HCT116 (cell line): ENCODE results near the gene LRRC74A.

Source experiments
- ELF1 ChIP-seq: IDR thresholded peaks from 2 replicates; pipeline ENCODE4 v1.6.1; 2012; ENCODE audit warnings: low read depth, borderline replicate concordance
- EZH2phosphoT487 ChIP-seq: fragments of 200-600 bp; IDR thresholded peaks from 2 replicates; pipeline ENCODE4 v1.6.1; 2018; ENCODE audit warnings: antibody characterized with exemption, borderline replicate concordance
- MAX ChIP-seq: IDR thresholded peaks from 2 replicates; pipeline ENCODE4 v1.6.1; 2012
- POLR2A ChIP-seq: IDR thresholded peaks from 2 replicates; pipeline ENCODE4 v1.7.0; 2011; ENCODE audit warnings: borderline replicate concordance; ENCODE audit not compliant: insufficient read depth, insufficient read length; ENCODE audit errors: extremely low read depth
- POLR2AphosphoS5 ChIP-seq: IDR thresholded peaks from 2 replicates; pipeline ENCODE4 v1.6.1; 2011; ENCODE audit warnings: mild to moderate bottlenecking, low read depth, low read length, moderate library complexity
- REST ChIP-seq: IDR thresholded peaks from 2 replicates; pipeline ENCODE4 v1.6.1; 2012; ENCODE audit warnings: low read depth
- YY1 ChIP-seq: IDR thresholded peaks from 2 replicates; pipeline ENCODE4 v1.6.1; 2011; ENCODE audit warnings: low read length, low read depth, moderate library complexity, mild to moderate bottlenecking; ENCODE audit not compliant: insufficient replicate concordance; ENCODE audit errors: extremely low read depth
- TF ChIP-seq, protein P1 (sequence below), 3 experiments: fragments of 200-600 bp in 1 of 3; sonication (generic) in 1 of 3; IDR thresholded peaks in 2 of 3; conservative IDR thresholded peaks in 1 of 3; 2 replicates each; pipeline ENCODE4 v1.5.1; 2012 to 2017; ENCODE audit warnings: low read depth in 2 of 3, low read length in 2 of 3, antibody characterized with exemption in 1 of 3, borderline replicate concordance in 1 of 3, control low read depth in 1 of 3, mild to moderate bottlenecking in 1 of 3, mixed read lengths in 1 of 3, mixed run types in 1 of 3, moderate library complexity in 1 of 3; ENCODE audit not compliant: insufficient read depth in 1 of 3
- TF ChIP-seq, protein P2 (sequence below): IDR thresholded peaks from 2 replicates; pipeline ENCODE4 v1.6.1; 2011; ENCODE audit warnings: mild to moderate bottlenecking, low read length, moderate library complexity; ENCODE audit not compliant: insufficient replicate concordance; ENCODE audit errors: extremely low read depth

DNA sequence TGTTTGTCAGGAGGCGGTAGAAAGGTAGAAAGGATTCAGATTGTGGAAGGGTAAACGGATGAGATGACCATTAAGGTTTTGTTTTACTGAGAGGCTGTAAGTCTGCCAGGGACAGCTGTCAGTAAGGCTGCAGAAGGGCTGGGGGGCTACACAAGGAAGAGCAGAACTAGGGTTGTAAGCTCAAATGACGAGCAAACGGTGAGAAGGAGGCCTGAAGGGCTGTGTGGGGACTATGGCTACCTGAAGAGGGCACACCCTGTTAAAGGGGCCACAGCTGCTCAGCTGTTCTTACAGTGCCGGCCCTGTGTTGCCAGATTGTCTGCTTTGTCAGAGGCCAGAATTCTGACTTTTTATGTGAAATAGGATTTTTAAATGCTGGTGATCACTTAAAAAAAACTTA is 45.8 kb upstream of the LRRC74A start:
- TF ChIP-seq, protein P1, sequence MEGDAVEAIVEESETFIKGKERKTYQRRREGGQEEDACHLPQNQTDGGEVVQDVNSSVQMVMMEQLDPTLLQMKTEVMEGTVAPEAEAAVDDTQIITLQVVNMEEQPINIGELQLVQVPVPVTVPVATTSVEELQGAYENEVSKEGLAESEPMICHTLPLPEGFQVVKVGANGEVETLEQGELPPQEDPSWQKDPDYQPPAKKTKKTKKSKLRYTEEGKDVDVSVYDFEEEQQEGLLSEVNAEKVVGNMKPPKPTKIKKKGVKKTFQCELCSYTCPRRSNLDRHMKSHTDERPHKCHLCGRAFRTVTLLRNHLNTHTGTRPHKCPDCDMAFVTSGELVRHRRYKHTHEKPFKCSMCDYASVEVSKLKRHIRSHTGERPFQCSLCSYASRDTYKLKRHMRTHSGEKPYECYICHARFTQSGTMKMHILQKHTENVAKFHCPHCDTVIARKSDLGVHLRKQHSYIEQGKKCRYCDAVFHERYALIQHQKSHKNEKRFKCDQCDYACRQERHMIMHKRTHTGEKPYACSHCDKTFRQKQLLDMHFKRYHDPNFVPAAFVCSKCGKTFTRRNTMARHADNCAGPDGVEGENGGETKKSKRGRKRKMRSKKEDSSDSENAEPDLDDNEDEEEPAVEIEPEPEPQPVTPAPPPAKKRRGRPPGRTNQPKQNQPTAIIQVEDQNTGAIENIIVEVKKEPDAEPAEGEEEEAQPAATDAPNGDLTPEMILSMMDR (IDR thresholded peaks at IDR 0.05 in 2 of 3, conservative IDR thresholded peaks at IDR 0.05 in 1 of 3; ENCODE audit: borderline replicate concordance in 1 of 3, insufficient read depth in 1 of 3, low read depth in 2 of 3, low read length in 2 of 3), result no peak
- no peak for TF ChIP-seq POLR2A
- TF ChIP-seq ELF1, result no peak
- TF ChIP-seq POLR2AphosphoS5, result no peak
- TF ChIP-seq REST, result no peak
- TF ChIP-seq, protein P2, sequence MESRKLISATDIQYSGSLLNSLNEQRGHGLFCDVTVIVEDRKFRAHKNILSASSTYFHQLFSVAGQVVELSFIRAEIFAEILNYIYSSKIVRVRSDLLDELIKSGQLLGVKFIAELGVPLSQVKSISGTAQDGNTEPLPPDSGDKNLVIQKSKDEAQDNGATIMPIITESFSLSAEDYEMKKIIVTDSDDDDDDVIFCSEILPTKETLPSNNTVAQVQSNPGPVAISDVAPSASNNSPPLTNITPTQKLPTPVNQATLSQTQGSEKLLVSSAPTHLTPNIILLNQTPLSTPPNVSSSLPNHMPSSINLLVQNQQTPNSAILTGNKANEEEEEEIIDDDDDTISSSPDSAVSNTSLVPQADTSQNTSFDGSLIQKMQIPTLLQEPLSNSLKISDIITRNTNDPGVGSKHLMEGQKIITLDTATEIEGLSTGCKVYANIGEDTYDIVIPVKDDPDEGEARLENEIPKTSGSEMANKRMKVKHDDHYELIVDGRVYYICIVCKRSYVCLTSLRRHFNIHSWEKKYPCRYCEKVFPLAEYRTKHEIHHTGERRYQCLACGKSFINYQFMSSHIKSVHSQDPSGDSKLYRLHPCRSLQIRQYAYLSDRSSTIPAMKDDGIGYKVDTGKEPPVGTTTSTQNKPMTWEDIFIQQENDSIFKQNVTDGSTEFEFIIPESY, result no peak
- no peak for TF ChIP-seq MAX
- no peak for TF ChIP-seq YY1
- no peak for TF ChIP-seq EZH2phosphoT487
